GM23338 (cell line): ENCODE measurements around the gene CLIC3. TPM values are rescaled to one million over a fixed set of nuclear protein-coding genes. Genes with fewer than 3 reads are reported as not detected.

Source experiments
- ATAC-seq: fragments of 200-7000 bp; cut with Tn5 transposase; 3 replicates; pipeline ENCODE4 v1.9.1; 2020
- DNase-seq: peaks from one replicate; pipeline ENCODE4 v3.0.0-alpha.2; 2015; ENCODE audit warnings: low spot score
- H2AFZ ChIP-seq: fragments of 200-600 bp; sonication (generic); 2 replicates; pipeline ENCODE4 v1.8.0; 2016; ENCODE audit warnings: antibody characterized with exemption, mild to moderate bottlenecking, moderate library complexity
- H3F3A ChIP-seq: fragments of 200-600 bp; sonication (generic); replicated peaks from 2 replicates; pipeline ENCODE4 v1.8.0; 2017; ENCODE audit warnings: antibody characterized with exemption, mixed run types, low read depth
- H3K27ac ChIP-seq: fragments of 200-600 bp; sonication (generic); 2 replicates; pipeline ENCODE4 v1.6.1; 2016; ENCODE audit warnings: low read depth
- H3K27me3 ChIP-seq: fragments of 200-600 bp; sonication (generic); 2 replicates; pipeline ENCODE4 v1.8.0; 2016; ENCODE audit warnings: mild to moderate bottlenecking, mixed run types, moderate library complexity; ENCODE audit not compliant: insufficient read depth
- H3K36me3 ChIP-seq: fragments of 200-600 bp; sonication (generic); 2 replicates; pipeline ENCODE4 v1.8.0; 2016; ENCODE audit warnings: mild to moderate bottlenecking; ENCODE audit not compliant: insufficient read depth
- H3K4me1 ChIP-seq: fragments of 200-600 bp; sonication (generic); 2 replicates; pipeline ENCODE4 v1.8.0; 2016; ENCODE audit warnings: mild to moderate bottlenecking, moderate library complexity; ENCODE audit not compliant: insufficient read depth
- H3K4me2 ChIP-seq: fragments of 200-600 bp; sonication (generic); 2 replicates; pipeline ENCODE4 v1.7.1; 2017; ENCODE audit warnings: mixed run types
- H3K4me3 ChIP-seq: fragments of 200-600 bp; sonication (generic); 2 replicates; pipeline ENCODE4 v1.6.1; 2016; ENCODE audit warnings: mixed run types
- H3K79me2 ChIP-seq: fragments of 200-600 bp; sonication (generic); replicated peaks from 2 replicates; pipeline ENCODE4 v1.8.0; 2017; ENCODE audit warnings: mild to moderate bottlenecking; ENCODE audit not compliant: insufficient read depth
- H3K9me2 ChIP-seq: fragments of 200-600 bp; sonication (generic); 2 replicates; pipeline ENCODE4 v1.8.0; 2017; ENCODE audit not compliant: insufficient read depth
- H4K20me1 ChIP-seq: fragments of 200-600 bp; sonication (generic); replicated peaks from 2 replicates; pipeline ENCODE4 v1.8.0; 2017; ENCODE audit warnings: mild to moderate bottlenecking; ENCODE audit not compliant: insufficient read depth
- H3K27ac Mint-ChIP-seq: 2 replicates; pipeline ENCODE4 v1.8.0; 2020; ENCODE audit warnings: inconsistent platforms, mild to moderate bottlenecking, moderate library complexity, mixed read lengths
- H3K27me3 Mint-ChIP-seq: 3 replicates; pipeline ENCODE4 v1.8.0; 2022; ENCODE audit warnings: low read depth, mild to moderate bottlenecking, moderate library complexity, mixed read lengths, inconsistent platforms; ENCODE audit not compliant: insufficient read depth, poor library complexity
- H3K36me3 Mint-ChIP-seq: 3 replicates; pipeline ENCODE4 v1.8.0; 2021; ENCODE audit warnings: low read depth, mild to moderate bottlenecking, inconsistent platforms, moderate library complexity, mixed read lengths
- H3K4me1 Mint-ChIP-seq: 3 replicates; pipeline ENCODE4 v1.8.0; 2020; ENCODE audit warnings: mild to moderate bottlenecking, inconsistent platforms, mixed read lengths
- H3K4me3 Mint-ChIP-seq: 3 replicates; pipeline ENCODE4 v1.8.0; 2021; ENCODE audit warnings: moderate library complexity, mild to moderate bottlenecking, inconsistent platforms, mixed read lengths
- H3K9me3 Mint-ChIP-seq: 3 replicates; pipeline ENCODE4 v1.8.0; 2020; ENCODE audit warnings: moderate library complexity, mild to moderate bottlenecking, inconsistent platforms, mixed read lengths
- CREB1 ChIP-seq: fragments of 250-450 bp; sonication (Bioruptor Pico); IDR thresholded peaks from 2 replicates; pipeline ENCODE4 v1.5.0; 2020; ENCODE audit warnings: low read depth, mild to moderate bottlenecking, moderate library complexity
- EZH2 ChIP-seq: fragments of 200-600 bp; sonication (generic); IDR thresholded peaks from one replicate; pipeline ENCODE4 v1.8.0; 2017; ENCODE audit warnings: antibody characterized with exemption, mild to moderate bottlenecking, low read depth; ENCODE audit not compliant: unreplicated experiment
- EZH2phosphoT487 ChIP-seq: fragments of 200-600 bp; sonication (generic); IDR thresholded peaks from one replicate; pipeline ENCODE4 v1.8.1; 2018; ENCODE audit warnings: antibody characterized with exemption; ENCODE audit not compliant: unreplicated experiment
- JUNB ChIP-seq: IDR thresholded peaks from one replicate; pipeline ENCODE4 v1.6.1; 2016; ENCODE audit warnings: antibody characterized with exemption; ENCODE audit not compliant: unreplicated experiment
- NANOG ChIP-seq: IDR thresholded peaks from 2 replicates; pipeline ENCODE4 v1.6.1; 2016; ENCODE audit warnings: antibody characterized with exemption, borderline replicate concordance
- POLR2AphosphoS5 ChIP-seq: IDR thresholded peaks from 2 replicates; pipeline ENCODE4 v1.6.1; 2016; ENCODE audit warnings: antibody characterized with exemption, low read depth
- STAT1 ChIP-seq: IDR thresholded peaks from one replicate; pipeline ENCODE4 v1.6.1; 2016; ENCODE audit warnings: antibody characterized with exemption; ENCODE audit not compliant: unreplicated experiment
- ZNF114 ChIP-seq: fragments of 250-450 bp; sonication (Bioruptor Pico); IDR thresholded peaks from 2 replicates; pipeline ENCODE4 v1.5.0; 2020; ENCODE audit warnings: mild to moderate bottlenecking, moderate library complexity
- ZNF331 ChIP-seq: fragments of 250-450 bp; sonication (Bioruptor Pico); IDR thresholded peaks from 2 replicates; pipeline ENCODE4 v1.5.0; 2020; ENCODE audit warnings: low read depth, mild to moderate bottlenecking, moderate library complexity
- polyA plus RNA-seq: library from polyadenylated mRNA; unstranded; fragments of >200 nt; fragmentation: Nextera tagmentation; extraction: Ambion mirVana; gene quantifications from 2 replicates; pipeline ENCODE4 v1.2.1, GENCODE V29; 2016
- total RNA-seq: library from RNA; depleted of rRNA; stranded (reverse); fragments of >200 nt; shearing (Covaris generic); gene quantifications from 2 replicates; pipeline ENCODE4 v1.2.3, GENCODE V29; 2014
- TF ChIP-seq, protein P1 (sequence below): IDR thresholded peaks from one replicate; pipeline ENCODE4 v1.6.1; 2018; ENCODE audit warnings: antibody characterized with exemption; ENCODE audit not compliant: unreplicated experiment
- TF ChIP-seq, protein P2 (sequence below): IDR thresholded peaks from 2 replicates; pipeline ENCODE4 v1.6.1; 2016; ENCODE audit warnings: antibody characterized with exemption
- TF ChIP-seq, protein P3 (sequence below): fragments of 250-450 bp; sonication (Bioruptor Pico); IDR thresholded peaks from 2 replicates; pipeline ENCODE4 v1.5.0; 2020; ENCODE audit warnings: mild to moderate bottlenecking, moderate library complexity
- TF ChIP-seq, protein P4 (sequence below), 2 experiments: fragments of 200-600 bp in 1 of 2; sonication (generic) in 1 of 2; conservative IDR thresholded peaks; 2 replicates each; pipeline versions ENCODE4 v1.5.1 to v1.6.1; 2016 to 2017; ENCODE audit warnings: antibody characterized with exemption in 2 of 2, low read depth in 2 of 2, mild to moderate bottlenecking in 2 of 2, moderate library complexity in 1 of 2

CLIC3 gene
- total and polyA plus RNA-seq, 2 experiments from 2014 or later = 0.53 to 0.56 TPM

DNA sequence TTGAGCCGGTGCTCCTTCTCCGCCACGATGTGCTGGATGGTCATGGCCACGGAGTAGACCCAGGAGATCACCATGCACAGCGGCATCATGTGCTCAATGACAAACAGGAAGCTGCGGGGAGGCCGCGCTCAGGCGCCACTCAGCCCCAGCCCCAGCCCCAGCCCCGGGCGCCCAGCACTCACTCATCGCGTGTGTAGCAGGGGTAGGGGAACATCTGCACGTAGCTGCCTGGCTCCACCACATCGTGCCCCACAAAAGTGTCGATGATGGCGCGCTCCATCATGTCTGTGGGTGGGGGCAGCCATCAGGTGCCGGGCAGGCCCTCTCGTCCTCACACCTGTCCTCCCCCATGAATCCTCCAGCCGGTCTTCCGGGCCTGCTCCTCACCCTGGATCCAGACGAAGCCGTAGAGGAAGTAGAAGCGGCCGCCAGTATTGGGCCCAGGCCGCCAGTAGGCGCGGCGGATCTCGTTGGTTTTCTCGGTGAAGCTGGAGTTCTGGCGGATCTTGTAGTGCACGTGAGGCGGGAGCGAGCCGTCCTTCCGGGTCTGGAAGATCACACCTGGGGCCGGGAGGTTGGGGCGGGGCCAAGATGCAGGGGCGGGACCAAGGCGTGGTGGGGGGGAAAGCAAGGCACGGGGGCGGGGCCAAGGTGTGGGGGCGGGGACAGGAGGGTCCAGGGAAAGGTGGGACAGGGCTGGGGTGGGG lies 21.6 kb upstream of the CLIC3 start:
- peaks cover 7% of the 10 kb centered on the region for H3K27me3 Mint-ChIP-seq
- 0 out of 2 replicates have a peak, but pooled peaks cover 3% of the 10 kb centered on the region for H3F3A ChIP-seq
- TF ChIP-seq EZH2 (no peak), ZNF331 (no peak), NANOG (no peak), JUNB (no peak), POLR2AphosphoS5 (no peak), ZNF114 (CRISPR knock-in tag) (no peak), EZH2phosphoT487 (no peak), CREB1 (CRISPR knock-in tag) (no peak), STAT1 (no peak)
- TF ChIP-seq, protein P1, sequence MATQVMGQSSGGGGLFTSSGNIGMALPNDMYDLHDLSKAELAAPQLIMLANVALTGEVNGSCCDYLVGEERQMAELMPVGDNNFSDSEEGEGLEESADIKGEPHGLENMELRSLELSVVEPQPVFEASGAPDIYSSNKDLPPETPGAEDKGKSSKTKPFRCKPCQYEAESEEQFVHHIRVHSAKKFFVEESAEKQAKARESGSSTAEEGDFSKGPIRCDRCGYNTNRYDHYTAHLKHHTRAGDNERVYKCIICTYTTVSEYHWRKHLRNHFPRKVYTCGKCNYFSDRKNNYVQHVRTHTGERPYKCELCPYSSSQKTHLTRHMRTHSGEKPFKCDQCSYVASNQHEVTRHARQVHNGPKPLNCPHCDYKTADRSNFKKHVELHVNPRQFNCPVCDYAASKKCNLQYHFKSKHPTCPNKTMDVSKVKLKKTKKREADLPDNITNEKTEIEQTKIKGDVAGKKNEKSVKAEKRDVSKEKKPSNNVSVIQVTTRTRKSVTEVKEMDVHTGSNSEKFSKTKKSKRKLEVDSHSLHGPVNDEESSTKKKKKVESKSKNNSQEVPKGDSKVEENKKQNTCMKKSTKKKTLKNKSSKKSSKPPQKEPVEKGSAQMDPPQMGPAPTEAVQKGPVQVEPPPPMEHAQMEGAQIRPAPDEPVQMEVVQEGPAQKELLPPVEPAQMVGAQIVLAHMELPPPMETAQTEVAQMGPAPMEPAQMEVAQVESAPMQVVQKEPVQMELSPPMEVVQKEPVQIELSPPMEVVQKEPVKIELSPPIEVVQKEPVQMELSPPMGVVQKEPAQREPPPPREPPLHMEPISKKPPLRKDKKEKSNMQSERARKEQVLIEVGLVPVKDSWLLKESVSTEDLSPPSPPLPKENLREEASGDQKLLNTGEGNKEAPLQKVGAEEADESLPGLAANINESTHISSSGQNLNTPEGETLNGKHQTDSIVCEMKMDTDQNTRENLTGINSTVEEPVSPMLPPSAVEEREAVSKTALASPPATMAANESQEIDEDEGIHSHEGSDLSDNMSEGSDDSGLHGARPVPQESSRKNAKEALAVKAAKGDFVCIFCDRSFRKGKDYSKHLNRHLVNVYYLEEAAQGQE = no peak
- TF ChIP-seq, protein P2, sequence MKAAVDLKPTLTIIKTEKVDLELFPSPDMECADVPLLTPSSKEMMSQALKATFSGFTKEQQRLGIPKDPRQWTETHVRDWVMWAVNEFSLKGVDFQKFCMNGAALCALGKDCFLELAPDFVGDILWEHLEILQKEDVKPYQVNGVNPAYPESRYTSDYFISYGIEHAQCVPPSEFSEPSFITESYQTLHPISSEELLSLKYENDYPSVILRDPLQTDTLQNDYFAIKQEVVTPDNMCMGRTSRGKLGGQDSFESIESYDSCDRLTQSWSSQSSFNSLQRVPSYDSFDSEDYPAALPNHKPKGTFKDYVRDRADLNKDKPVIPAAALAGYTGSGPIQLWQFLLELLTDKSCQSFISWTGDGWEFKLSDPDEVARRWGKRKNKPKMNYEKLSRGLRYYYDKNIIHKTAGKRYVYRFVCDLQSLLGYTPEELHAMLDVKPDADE = no peak
- TF ChIP-seq, protein P3, sequence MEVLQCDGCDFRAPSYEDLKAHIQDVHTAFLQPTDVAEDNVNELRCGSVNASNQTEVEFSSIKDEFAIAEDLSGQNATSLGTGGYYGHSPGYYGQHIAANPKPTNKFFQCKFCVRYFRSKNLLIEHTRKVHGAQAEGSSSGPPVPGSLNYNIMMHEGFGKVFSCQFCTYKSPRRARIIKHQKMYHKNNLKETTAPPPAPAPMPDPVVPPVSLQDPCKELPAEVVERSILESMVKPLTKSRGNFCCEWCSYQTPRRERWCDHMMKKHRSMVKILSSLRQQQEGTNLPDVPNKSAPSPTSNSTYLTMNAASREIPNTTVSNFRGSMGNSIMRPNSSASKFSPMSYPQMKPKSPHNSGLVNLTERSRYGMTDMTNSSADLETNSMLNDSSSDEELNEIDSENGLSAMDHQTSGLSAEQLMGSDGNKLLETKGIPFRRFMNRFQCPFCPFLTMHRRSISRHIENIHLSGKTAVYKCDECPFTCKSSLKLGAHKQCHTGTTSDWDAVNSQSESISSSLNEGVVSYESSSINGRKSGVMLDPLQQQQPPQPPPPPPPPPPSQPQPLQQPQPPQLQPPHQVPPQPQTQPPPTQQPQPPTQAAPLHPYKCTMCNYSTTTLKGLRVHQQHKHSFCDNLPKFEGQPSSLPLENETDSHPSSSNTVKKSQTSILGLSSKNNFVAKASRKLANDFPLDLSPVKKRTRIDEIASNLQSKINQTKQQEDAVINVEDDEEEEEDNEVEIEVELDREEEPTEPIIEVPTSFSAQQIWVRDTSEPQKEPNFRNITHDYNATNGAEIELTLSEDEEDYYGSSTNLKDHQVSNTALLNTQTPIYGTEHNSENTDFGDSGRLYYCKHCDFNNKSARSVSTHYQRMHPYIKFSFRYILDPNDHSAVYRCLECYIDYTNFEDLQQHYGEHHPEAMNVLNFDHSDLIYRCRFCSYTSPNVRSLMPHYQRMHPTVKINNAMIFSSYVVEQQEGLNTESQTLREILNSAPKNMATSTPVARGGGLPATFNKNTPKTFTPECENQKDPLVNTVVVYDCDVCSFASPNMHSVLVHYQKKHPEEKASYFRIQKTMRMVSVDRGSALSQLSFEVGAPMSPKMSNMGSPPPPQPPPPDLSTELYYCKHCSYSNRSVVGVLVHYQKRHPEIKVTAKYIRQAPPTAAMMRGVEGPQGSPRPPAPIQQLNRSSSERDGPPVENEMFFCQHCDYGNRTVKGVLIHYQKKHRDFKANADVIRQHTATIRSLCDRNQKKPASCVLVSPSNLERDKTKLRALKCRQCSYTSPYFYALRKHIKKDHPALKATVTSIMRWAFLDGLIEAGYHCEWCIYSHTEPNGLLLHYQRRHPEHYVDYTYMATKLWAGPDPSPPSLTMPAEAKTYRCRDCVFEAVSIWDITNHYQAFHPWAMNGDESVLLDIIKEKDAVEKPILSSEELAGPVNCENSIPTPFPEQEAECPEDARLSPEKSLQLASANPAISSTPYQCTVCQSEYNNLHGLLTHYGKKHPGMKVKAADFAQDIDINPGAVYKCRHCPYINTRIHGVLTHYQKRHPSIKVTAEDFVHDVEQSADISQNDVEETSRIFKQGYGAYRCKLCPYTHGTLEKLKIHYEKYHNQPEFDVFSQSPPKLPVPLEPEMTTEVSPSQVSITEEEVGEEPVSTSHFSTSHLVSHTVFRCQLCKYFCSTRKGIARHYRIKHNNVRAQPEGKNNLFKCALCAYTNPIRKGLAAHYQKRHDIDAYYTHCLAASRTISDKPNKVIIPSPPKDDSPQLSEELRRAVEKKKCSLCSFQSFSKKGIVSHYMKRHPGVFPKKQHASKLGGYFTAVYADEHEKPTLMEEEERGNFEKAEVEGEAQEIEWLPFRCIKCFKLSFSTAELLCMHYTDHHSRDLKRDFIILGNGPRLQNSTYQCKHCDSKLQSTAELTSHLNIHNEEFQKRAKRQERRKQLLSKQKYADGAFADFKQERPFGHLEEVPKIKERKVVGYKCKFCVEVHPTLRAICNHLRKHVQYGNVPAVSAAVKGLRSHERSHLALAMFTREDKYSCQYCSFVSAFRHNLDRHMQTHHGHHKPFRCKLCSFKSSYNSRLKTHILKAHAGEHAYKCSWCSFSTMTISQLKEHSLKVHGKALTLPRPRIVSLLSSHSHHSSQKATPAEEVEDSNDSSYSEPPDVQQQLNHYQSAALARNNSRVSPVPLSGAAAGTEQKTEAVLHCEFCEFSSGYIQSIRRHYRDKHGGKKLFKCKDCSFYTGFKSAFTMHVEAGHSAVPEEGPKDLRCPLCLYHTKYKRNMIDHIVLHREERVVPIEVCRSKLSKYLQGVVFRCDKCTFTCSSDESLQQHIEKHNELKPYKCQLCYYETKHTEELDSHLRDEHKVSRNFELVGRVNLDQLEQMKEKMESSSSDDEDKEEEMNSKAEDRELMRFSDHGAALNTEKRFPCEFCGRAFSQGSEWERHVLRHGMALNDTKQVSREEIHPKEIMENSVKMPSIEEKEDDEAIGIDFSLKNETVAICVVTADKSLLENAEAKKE = no peak
- TF ChIP-seq, protein P4, sequence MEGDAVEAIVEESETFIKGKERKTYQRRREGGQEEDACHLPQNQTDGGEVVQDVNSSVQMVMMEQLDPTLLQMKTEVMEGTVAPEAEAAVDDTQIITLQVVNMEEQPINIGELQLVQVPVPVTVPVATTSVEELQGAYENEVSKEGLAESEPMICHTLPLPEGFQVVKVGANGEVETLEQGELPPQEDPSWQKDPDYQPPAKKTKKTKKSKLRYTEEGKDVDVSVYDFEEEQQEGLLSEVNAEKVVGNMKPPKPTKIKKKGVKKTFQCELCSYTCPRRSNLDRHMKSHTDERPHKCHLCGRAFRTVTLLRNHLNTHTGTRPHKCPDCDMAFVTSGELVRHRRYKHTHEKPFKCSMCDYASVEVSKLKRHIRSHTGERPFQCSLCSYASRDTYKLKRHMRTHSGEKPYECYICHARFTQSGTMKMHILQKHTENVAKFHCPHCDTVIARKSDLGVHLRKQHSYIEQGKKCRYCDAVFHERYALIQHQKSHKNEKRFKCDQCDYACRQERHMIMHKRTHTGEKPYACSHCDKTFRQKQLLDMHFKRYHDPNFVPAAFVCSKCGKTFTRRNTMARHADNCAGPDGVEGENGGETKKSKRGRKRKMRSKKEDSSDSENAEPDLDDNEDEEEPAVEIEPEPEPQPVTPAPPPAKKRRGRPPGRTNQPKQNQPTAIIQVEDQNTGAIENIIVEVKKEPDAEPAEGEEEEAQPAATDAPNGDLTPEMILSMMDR (conservative IDR thresholded peaks at IDR 0.05; ENCODE audit: low read depth in 2 of 2) = no peak
- ATAC-seq (peak; percentile 3; the same call in 2 of the 3 replicates), DNase-seq (peak; percentile 65)
- H3K4me1 Mint-ChIP-seq = no peaks in the 10 kb centered on the region; the same call in 2 of the 3 replicates
- no peak overlapping the region for H3K4me3 ChIP-seq
- no peak overlapping the region for H2AFZ ChIP-seq
- peaks cover 2% of the 10 kb centered on the region; the same call in 1 of the 3 replicates for H3K36me3 Mint-ChIP-seq
- H3K9me3 Mint-ChIP-seq = no peaks in the 10 kb centered on the region
- H3K27me3 ChIP-seq = no peaks in the 10 kb centered on the region
- no peaks in the 10 kb centered on the region for H3K36me3 ChIP-seq
- no peaks in the 10 kb centered on the region for H3K79me2 ChIP-seq
- H3K4me1 ChIP-seq = peaks cover 4% of the 10 kb centered on the region; the same call in 1 of the 2 replicates
- no peaks in the 10 kb centered on the region for H3K9me2 ChIP-seq
- no peak overlapping the region for H3K4me3 Mint-ChIP-seq
- no peaks in the 10 kb centered on the region for H4K20me1 ChIP-seq
- no peak overlapping the region for H3K27ac Mint-ChIP-seq
- no peak overlapping the region for H3K4me2 ChIP-seq
- H3K27ac ChIP-seq = no peak overlapping the region
